ENCODE data around the gene TAOK3. TPM values are rescaled to one million over a fixed set of nuclear protein-coding genes. Genes with fewer than 3 reads are reported as not detected.

TAOK3 gene
- total RNA-seq, 1 experiment from 2014 or later, result 17.7 TPM

GRCh38 chr12:118376089-118377020 lies 3.6 kb upstream of the TAOK3 start, which contains the start of gene SUDS3:
Gene SUDS3, plus strand, starts transcription at chr12:118376555. Its CDS starts 137 bp downstream, at chr12:118376692.
- no peaks in the 10 kb centered on the region for H3K27me3 ChIP-seq (replicated peaks; ENCODE audit: control insufficient read depth, insufficient read depth, low read length)
- peak; percentile 88 to 94 for DNase-seq
- peaks cover 7% of the 10 kb centered on the region; the same call in 1 of the 2 replicates for H3K4me1 ChIP-seq
- no TSS peak for BruUV-seq (replicated peaks)
- peak within 1 kb of the TSS; percentile 70 for H3K4me3 Mint-ChIP-seq (ENCODE audit: unreplicated experiment)
- TF ChIP-seq CTCF (IDR thresholded peaks at IDR 0.05; ENCODE audit: insufficient read depth in 1 of 2, low read depth in 1 of 2, low read length in 1 of 2, severe bottlenecking in 1 of 2, unreplicated experiment in 1 of 2), result peak; percentile 95 to 96
- no peaks in the 10 kb centered on the region for H3K9me3 ChIP-seq
- no peaks in the 10 kb centered on the region; the same call in 1 of the 2 replicates for H3K36me3 ChIP-seq (ENCODE audit: control insufficient read depth, insufficient read depth, low read length)
- H3K27me3 Mint-ChIP-seq (ENCODE audit: insufficient read depth, unreplicated experiment), result no peaks in the 10 kb centered on the region
- H3K9me3 Mint-ChIP-seq (ENCODE audit: unreplicated experiment), result no peaks in the 10 kb centered on the region
- H3K27ac Mint-ChIP-seq (ENCODE audit: unreplicated experiment), result peak within 1 kb of the TSS; percentile 97
- H3K4me3 ChIP-seq (ENCODE audit: low read depth, low read length), result peak within 1 kb of the TSS; percentile 94
- CTCF ChIA-PET, result interaction anchor here (0.6 to 2.3 kb wide), 10 partner anchors 17 to 255 kb away, joined by 3 to 10 read pairs (median 4); partner anchors contain the start of gene PEBP1
- peaks cover 23% of the 10 kb centered on the region for H3K36me3 Mint-ChIP-seq (ENCODE audit: insufficient read depth, unreplicated experiment)
- POLR2A ChIA-PET, result interaction anchor here (0.7 to 1.0 kb wide), 2 partner anchors 34 to 188 kb away, joined by 3 to 4 read pairs; no protein-coding TSS in a partner anchor
- intact Hi-C loops (cut with micrococcal nuclease; ENCODE audit: unreplicated experiment), result loop anchor here (1.0 kb wide), 2 partner anchors 105 to 255 kb away; no protein-coding TSS in a partner anchor
- peaks cover 7% of the 10 kb centered on the region for H3K4me1 Mint-ChIP-seq (ENCODE audit: low read depth, unreplicated experiment)

- Histone ChIP-seq H3K4me3 (ENCODE audit: low read depth, low read length) (no peak overlapping the region; the same call in 1 of the 2 replicates), H3K4me1 (peaks cover 7% of the 10 kb centered on the region; the same call in 1 of the 2 replicates), H3K9me3 (no peaks in the 10 kb centered on the region), H3K27me3 (replicated peaks; ENCODE audit: control insufficient read depth, insufficient read depth, low read length) (no peaks in the 10 kb centered on the region), H3K36me3 (ENCODE audit: control insufficient read depth, insufficient read depth, low read length) (no peaks in the 10 kb centered on the region; the same call in 1 of the 2 replicates)
- Mint-ChIP-seq H3K4me3 (ENCODE audit: unreplicated experiment) (peak overlapping the region; percentile 70), H3K4me1 (ENCODE audit: low read depth, unreplicated experiment) (peaks cover 7% of the 10 kb centered on the region), H3K36me3 (ENCODE audit: insufficient read depth, unreplicated experiment) (peaks cover 18% of the 10 kb centered on the region), H3K9me3 (ENCODE audit: unreplicated experiment) (no peaks in the 10 kb centered on the region), H3K27me3 (ENCODE audit: insufficient read depth, unreplicated experiment) (no peaks in the 10 kb centered on the region), H3K27ac (ENCODE audit: unreplicated experiment) (peak overlapping the region; percentile 97)
- DNase-seq, result no peak
- POLR2A ChIA-PET, result no interaction called here
- CTCF ChIA-PET, result interaction anchor here (0.7 to 2.3 kb wide), 6 partner anchors 16 to 254 kb away, joined by 4 to 10 read pairs (median 6); no protein-coding TSS in a partner anchor
- BruUV-seq (replicated peaks), result TSS peak; percentile 58
- no peak for TF ChIP-seq CTCF (IDR thresholded peaks at IDR 0.05; ENCODE audit: insufficient read depth in 1 of 2, low read depth in 1 of 2, low read length in 1 of 2, severe bottlenecking in 1 of 2, unreplicated experiment in 1 of 2)
- intact Hi-C loops (cut with micrococcal nuclease; ENCODE audit: unreplicated experiment), result no loop called here
These were observed 2.6 kb upstream of the TAOK3 start for GRCh38 chr12:118375348-118375747.

GRCh38 chr12:118374909-118375308 lies 2.2 kb upstream of the TAOK3 start:
- H3K36me3 Mint-ChIP-seq (ENCODE audit: insufficient read depth, unreplicated experiment), result peaks cover 14% of the 10 kb centered on the region
- POLR2A ChIA-PET, result no interaction called here
- TF ChIP-seq CTCF (IDR thresholded peaks at IDR 0.05; ENCODE audit: insufficient read depth in 1 of 2, low read depth in 1 of 2, low read length in 1 of 2, severe bottlenecking in 1 of 2, unreplicated experiment in 1 of 2), result no peak

More at GRCh38 chr12:118374909-118375308, 2.2 kb upstream of the TAOK3 start:
- CTCF ChIA-PET, result interaction anchor here (1.9 to 2.3 kb wide), 2 partner anchors 16 to 254 kb away, joined by 7 to 10 read pairs; no protein-coding TSS in a partner anchor
- Mint-ChIP-seq H3K4me1 (ENCODE audit: low read depth, unreplicated experiment) (peaks cover 7% of the 10 kb centered on the region), H3K27me3 (ENCODE audit: insufficient read depth, unreplicated experiment) (no peaks in the 10 kb centered on the region), H3K27ac (ENCODE audit: unreplicated experiment) (no peak overlapping the region), H3K9me3 (ENCODE audit: unreplicated experiment) (no peaks in the 10 kb centered on the region), H3K4me3 (ENCODE audit: unreplicated experiment) (no peak overlapping the region)
- no peaks in the 10 kb centered on the region for H3K9me3 ChIP-seq
- no peak overlapping the region for H3K4me3 ChIP-seq (ENCODE audit: low read depth, low read length)
- intact Hi-C loops (cut with micrococcal nuclease; ENCODE audit: unreplicated experiment), result no loop called here
- H3K36me3 ChIP-seq (ENCODE audit: control insufficient read depth, insufficient read depth, low read length), result no peaks in the 10 kb centered on the region; the same call in 1 of the 2 replicates
- H3K27me3 ChIP-seq (replicated peaks; ENCODE audit: control insufficient read depth, insufficient read depth, low read length), result no peaks in the 10 kb centered on the region
- BruUV-seq (replicated peaks), result no TSS peak
- H3K4me1 ChIP-seq, result peaks cover 7% of the 10 kb centered on the region; the same call in 1 of the 2 replicates
- DNase-seq, result no peak
